Right lobe of liver (tissue), 6 donors: ENCODE results near the gene CHN1. TPM values are rescaled to one million over a fixed set of nuclear protein-coding genes. Genes with fewer than 3 reads are reported as not detected.

Experiments used
- ATAC-seq, 4 donors: fragments of 200-7000 bp; cut with Tn5 transposase; one replicate each; pipeline ENCODE4 v1.9.1; 2020; ENCODE audit warnings: mild to moderate bottlenecking in 4 of 4, moderate library complexity in 4 of 4
- DNase-seq, 3 donors: peaks; one replicate each; pipeline ENCODE4 v3.0.0-alpha.2; 2020
- H3K27ac ChIP-seq, 3 donors: fragments of 200-600 bp; one replicate each; pipeline ENCODE4 v1.8.0; 2022
- H3K27me3 ChIP-seq, 2 donors: fragments of 200-600 bp; one replicate each; pipeline ENCODE4 v1.8.0; 2022
- H3K36me3 ChIP-seq, 4 donors: fragments of 200-600 bp; sonication (generic) in 1 of 4; one replicate each; pipeline versions ENCODE4 v1.5.1 to v1.8.0; 2017 to 2022; ENCODE audit warnings: control low read depth in 1 of 4
- H3K4me1 ChIP-seq, 4 donors: fragments of 200-600 bp; sonication (generic) in 1 of 4; one replicate each; pipeline versions ENCODE4 v1.5.1 to v1.8.0; 2017 to 2022; ENCODE audit warnings: control low read depth in 1 of 4
- H3K4me3 ChIP-seq, 3 donors: fragments of 200-600 bp; one replicate each; pipeline ENCODE4 v1.8.0; 2022
- H3K9me3 ChIP-seq, 4 donors: fragments of 200-600 bp; sonication (generic) in 1 of 4; one replicate each; pipeline versions ENCODE4 v1.5.1 to v1.8.0; 2017 to 2022; ENCODE audit warnings: control low read depth in 1 of 4
- CTCF ChIP-seq, 4 donors: fragments of 200-600 bp in 3 of 4; fragments of 450-650 bp in 1 of 4; IDR thresholded peaks; one replicate each; pipeline versions ENCODE4 v1.5.1 to v1.8.0; 2016 to 2022; ENCODE audit warnings: antibody characterized with exemption in 4 of 4, mild to moderate bottlenecking in 2 of 4
- POLR2A ChIP-seq: fragments of 450-650 bp; IDR thresholded peaks from one replicate; pipeline ENCODE4 v1.6.1; 2017; ENCODE audit warnings: antibody characterized with exemption, mild to moderate bottlenecking
- WGBS: methylation state at CpG from one replicate; pipeline ENCODE4 v1.1.6; 2018; ENCODE audit warnings: low coverage, low lambda C conversion rate; ENCODE audit not compliant: insufficient coverage; ENCODE audit errors: missing lambda C conversion rate; 5-methylcytosine and 5-hydroxymethylcytosine counted together
- intact Hi-C, 2 donors: fragments of 100-400 bp; cut with DNase I; formaldehyde crosslinking; loops; one replicate each; pipeline versions ENCODE4 v1.11.2 to v1.14.1; 2022
- total RNA-seq, 6 experiments: library from RNA; depleted of rRNA in 2 of 6; stranded (reverse); fragments of >200 nt in 2 of 6; fragmentation: NEBNext Ultra II Directional in 3 of 6; extraction: Animal tissue kit (Norgen Biotek cat#: 25700) in 3 of 6; gene quantifications; one replicate each; pipeline versions ENCODE4 v1.1.0 to v1.2.4, GENCODE V29; 2016 to 2023
- donor health status: DM: no; HTN: yes; CAD: no.
- donor health status: DM: no; HTN: no; CAD: no.
- donor health status: DM: no; HTN: no; CAD: no.
- donor health status: DM: no; HTN: yes; CAD: no.
- donor health status: DM: no; HTN: yes; CAD: no.

The CHN1 gene
- total RNA-seq, 6 experiments from 2014 or later = 1.0 to 2.8 (median 1.4) TPM

DNA sequence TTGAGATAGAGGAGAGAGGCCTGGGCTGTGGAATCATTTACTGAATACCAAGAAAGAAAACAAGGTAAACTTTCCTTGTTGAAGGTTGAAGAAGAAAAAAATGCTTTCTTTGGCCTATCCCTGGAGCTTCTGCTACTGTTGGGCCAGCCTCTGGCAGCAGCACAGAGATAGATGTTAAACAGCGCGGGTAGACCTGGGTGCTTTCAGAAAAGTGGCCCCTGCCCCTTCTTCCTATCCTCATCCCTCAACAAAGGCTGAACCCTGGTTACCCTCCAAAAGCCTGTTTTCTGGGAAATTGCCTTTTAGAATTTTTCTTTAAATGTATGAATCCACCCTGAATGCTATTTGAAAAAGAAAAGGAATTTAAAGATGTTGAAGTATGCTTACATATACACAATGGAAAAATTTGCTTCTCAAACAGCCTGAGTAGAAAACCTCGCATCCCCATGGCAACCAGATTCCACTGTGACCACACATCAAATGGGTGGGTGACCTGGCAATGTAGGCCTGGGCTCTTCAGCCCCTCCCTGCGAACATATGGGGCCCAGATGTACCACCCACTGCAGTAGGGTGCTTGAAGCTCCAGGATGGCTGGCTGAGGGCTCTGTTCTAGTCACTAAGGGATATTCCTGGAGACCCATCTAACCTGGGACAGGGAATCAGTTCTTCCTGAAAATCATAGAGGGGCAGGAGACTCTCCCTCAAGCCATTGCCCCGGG is 217.5 kb downstream of the CHN1 start:
- TF ChIP-seq CTCF (IDR thresholded peaks at IDR 0.05) = no peak
- no peak for TF ChIP-seq POLR2A
- Histone ChIP-seq H3K36me3 (no peaks in the 10 kb centered on the region), H3K27me3 (no peaks in the 10 kb centered on the region), H3K4me3 (no peak overlapping the region), H3K9me3 (no peaks in the 10 kb centered on the region), H3K27ac (no peak overlapping the region), H3K4me1 (no peaks in the 10 kb centered on the region)
- intact Hi-C loops = no loop called here
- no peak for DNase-seq
- 79% methylated on average over 3 of the region's 5 CpGs for WGBS
- ATAC-seq = no peak

DNA sequence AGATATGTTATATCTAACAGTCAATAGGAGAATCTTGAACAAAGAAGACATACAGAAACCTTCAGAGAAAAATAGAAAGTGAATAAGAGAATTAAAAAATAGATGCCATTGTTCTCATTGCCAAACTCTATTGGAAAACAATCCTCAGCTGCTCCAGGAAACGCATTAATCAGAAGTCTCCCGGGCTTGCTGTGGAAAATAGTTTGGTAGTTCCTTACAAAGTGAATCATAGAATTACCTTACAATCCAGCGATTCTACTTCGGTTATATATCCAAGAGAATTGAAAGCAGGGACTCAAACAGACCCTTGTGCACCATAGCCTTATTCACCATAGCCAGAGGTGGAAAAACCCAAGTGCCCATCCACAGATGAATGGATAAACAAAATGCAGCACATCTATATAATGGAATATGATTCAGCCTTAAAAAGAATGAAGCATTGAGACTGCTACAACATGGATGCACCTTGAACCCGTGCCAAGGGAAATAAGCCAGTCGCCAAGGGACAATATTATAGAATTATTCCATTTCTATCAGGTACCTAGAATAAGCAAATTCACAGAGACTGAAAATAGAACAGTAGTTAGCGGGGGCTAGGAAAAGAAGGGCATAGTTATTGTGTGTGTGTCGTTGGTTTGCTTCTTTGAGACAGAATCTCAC is 219.0 kb downstream of the CHN1 start:
- ATAC-seq (no peak), DNase-seq (no peak)
- Histone ChIP-seq H3K27ac (no peak overlapping the region), H3K4me1 (no peaks in the 10 kb centered on the region), H3K27me3 (no peaks in the 10 kb centered on the region), H3K4me3 (no peak overlapping the region), H3K36me3 (no peaks in the 10 kb centered on the region), H3K9me3 (no peaks in the 10 kb centered on the region)
- no peak for TF ChIP-seq CTCF (IDR thresholded peaks at IDR 0.05)
- TF ChIP-seq POLR2A = no peak
- 88% methylated on average over 7 of the region's 8 CpGs for WGBS
- intact Hi-C loops = no loop called here

GRCh38 chr2:174785481-174785880 is 219.7 kb downstream of the CHN1 start:
- H3K4me3 ChIP-seq = no peak overlapping the region
- intact Hi-C loops = no loop called here
- no peaks in the 10 kb centered on the region for H3K4me1 ChIP-seq
- no peak for ATAC-seq
- TF ChIP-seq CTCF (IDR thresholded peaks at IDR 0.05) = no peak
- TF ChIP-seq POLR2A = no peak
- DNase-seq = no peak
- H3K36me3 ChIP-seq = no peaks in the 10 kb centered on the region
- no peak overlapping the region for H3K27ac ChIP-seq
- H3K27me3 ChIP-seq = no peaks in the 10 kb centered on the region
- H3K9me3 ChIP-seq = no peaks in the 10 kb centered on the region
- 59% methylated on average over 3 of the region's 3 CpGs for WGBS

- no peak for DNase-seq
- intact Hi-C loops = no loop called here
- Histone ChIP-seq H3K36me3 (no peaks in the 10 kb centered on the region), H3K27me3 (no peaks in the 10 kb centered on the region), H3K9me3 (no peaks in the 10 kb centered on the region), H3K27ac (no peak overlapping the region), H3K4me3 (no peak overlapping the region), H3K4me1 (no peaks in the 10 kb centered on the region)
- TF ChIP-seq POLR2A = no peak
- no peak for TF ChIP-seq CTCF (IDR thresholded peaks at IDR 0.05)
- no peak for ATAC-seq
- 64% methylated on average over 5 of the region's 5 CpGs for WGBS
Observed at GRCh38 chr2:174784909-174785308, 220.3 kb downstream of the CHN1 start.
